HCT116 (cell line): ENCODE data around the gene ANXA10. TPM values are rescaled to one million over a fixed set of nuclear protein-coding genes. Genes with fewer than 3 reads are reported as not detected.

Experiments
- ATAC-seq: fragments of 200-7000 bp; cut with Tn5 transposase; 2 replicates; pipeline ENCODE4 v1.9.1; 2020; ENCODE audit warnings: mild to moderate bottlenecking, moderate library complexity
- BruUV-seq: library from RNA; stranded (reverse); fragments of 400-500 nt; replicated peaks from 2 replicates; lab custom pipeline; 2021; lab: Mats Ljungman, UMichigan
- CTCF ChIA-PET: fragments of 300-600 bp; sonication (Branson Sonifier 250); formaldehyde crosslinking; loops from one replicate; lab custom pipeline; 2021; ENCODE audit warnings: antibody characterized with exemption; lab: Charles Lee
- POLR2A ChIA-PET: fragments of 300-600, 350-600 bp; sonication (Branson Sonifier 250); formaldehyde crosslinking; loops from one replicate; lab custom pipeline; 2021; ENCODE audit warnings: antibody characterized with exemption; lab: Charles Lee
- RAD21 ChIA-PET, 2 experiments: fragments of 300-600 bp; sonication (Branson Sonifier 250); formaldehyde crosslinking; loops; one replicate each; lab custom pipeline; 2023; ENCODE audit warnings: low total read pairs in 2 of 2; ENCODE audit not compliant: uncharacterized antibody in 2 of 2, unreplicated experiment in 2 of 2, low non-redundant PET in 1 of 2; lab: Charles Lee
- DNase-seq: peaks from one replicate; pipeline ENCODE4 v3.0.0-alpha.2; 2010; ENCODE audit warnings: low read depth, low spot score
- H2AFZ ChIP-seq: fragments of 200-600 bp; shearing (Covaris generic), sonication (generic); 2 replicates; pipeline ENCODE4 v1.6.1; 2017; ENCODE audit warnings: low read depth, mixed run types, mixed read lengths, antibody characterized with exemption, low read length; ENCODE audit not compliant: poor library complexity, severe bottlenecking
- H3K27ac ChIP-seq: 2 replicates; pipeline ENCODE4 v1.5.1; 2012; ENCODE audit warnings: low read depth, low read length
- H3K27me3 ChIP-seq: fragments of 200-600 bp; sonication (generic); 2 replicates; pipeline ENCODE4 v1.6.1; 2016; ENCODE audit warnings: mixed run types, low read length, mixed read lengths; ENCODE audit not compliant: insufficient read depth
- H3K36me3 ChIP-seq, 2 experiments: fragments of 200-500 bp in 1 of 2; fragments of 200-600 bp in 1 of 2; sonication (Bioruptor generic) in 1 of 2; sonication (generic) in 1 of 2; 2 replicates each; pipeline versions ENCODE4 v1.5.1 to v1.6.1; 2014 to 2016; ENCODE audit warnings: low read length in 2 of 2, inconsistent platforms in 1 of 2, mixed read lengths in 1 of 2, mixed run types in 1 of 2; ENCODE audit not compliant: insufficient read depth in 2 of 2, control insufficient read depth in 1 of 2
- H3K4me1 ChIP-seq, 2 experiments: fragments of 200-600 bp in 1 of 2; sonication (generic) in 1 of 2; 2 replicates each; pipeline versions ENCODE4 v1.5.1 to v1.6.1; 2012 to 2017; ENCODE audit warnings: low read length in 2 of 2, inconsistent platforms in 1 of 2, mild to moderate bottlenecking in 1 of 2, mixed read lengths in 1 of 2, mixed run types in 1 of 2, moderate library complexity in 1 of 2; ENCODE audit not compliant: insufficient read depth in 2 of 2, control insufficient read depth in 1 of 2
- H3K4me2 ChIP-seq: fragments of 200-600 bp; sonication (generic); 2 replicates; pipeline ENCODE4 v1.6.1; 2017; ENCODE audit warnings: mixed run types, low read length, mixed read lengths
- H3K4me3 ChIP-seq, 2 experiments: fragments of 200-600 bp in 1 of 2; sonication (generic) in 1 of 2; replicated peaks in 1 of 2; 2 replicates each; pipeline ENCODE4 v1.5.1; 2011 to 2016; ENCODE audit warnings: low read length in 2 of 2, control low read depth in 1 of 2, low read depth in 1 of 2, mild to moderate bottlenecking in 1 of 2, mixed read lengths in 1 of 2, mixed run types in 1 of 2
- H3K79me2 ChIP-seq: fragments of 200-600 bp; sonication (generic); 2 replicates; pipeline ENCODE4 v1.6.1; 2017; ENCODE audit warnings: mild to moderate bottlenecking, mixed run types, low read length, moderate library complexity, mixed read lengths; ENCODE audit not compliant: insufficient read depth
- H3K9ac ChIP-seq: fragments of 200-600 bp; sonication (generic); 2 replicates; pipeline ENCODE4 v1.6.1; 2016; ENCODE audit warnings: low read length, mixed read lengths
- H3K9me2 ChIP-seq: fragments of 200-600 bp; sonication (generic), shearing (Covaris generic); 2 replicates; pipeline ENCODE4 v1.6.1; 2017; ENCODE audit warnings: mixed run types, mild to moderate bottlenecking, moderate library complexity; ENCODE audit not compliant: insufficient read depth
- H3K9me3 ChIP-seq, 2 experiments: fragments of 200-500 bp in 1 of 2; fragments of 200-600 bp in 1 of 2; sonication (Bioruptor generic) in 1 of 2; sonication (generic) in 1 of 2; 2 replicates each; pipeline ENCODE4 v1.6.1; 2014 to 2017; ENCODE audit warnings: low read length in 2 of 2, mixed read lengths in 2 of 2, inconsistent platforms in 1 of 2, low read depth in 1 of 2, mild to moderate bottlenecking in 1 of 2, mixed run types in 1 of 2, moderate library complexity in 1 of 2; ENCODE audit not compliant: control insufficient read depth in 1 of 2, insufficient read depth in 1 of 2
- H4K20me1 ChIP-seq: fragments of 200-600 bp; sonication (generic), shearing (Covaris generic); 2 replicates; pipeline ENCODE4 v1.6.1; 2017; ENCODE audit warnings: mixed run types, mild to moderate bottlenecking, moderate library complexity; ENCODE audit not compliant: insufficient read depth
- CBX3 ChIP-seq: IDR thresholded peaks from 2 replicates; pipeline ENCODE4 v1.6.1; 2012; ENCODE audit warnings: low read depth
- CEBPB ChIP-seq: IDR thresholded peaks from 2 replicates; pipeline ENCODE4 v1.6.1; 2012; ENCODE audit warnings: low read depth
- CTCF ChIP-seq, 3 experiments: fragments of 200-600 bp in 1 of 3; sonication (generic) in 1 of 3; IDR thresholded peaks in 2 of 3; conservative IDR thresholded peaks in 1 of 3; 2 replicates each; pipeline ENCODE4 v1.5.1; 2012 to 2017; ENCODE audit warnings: low read depth in 2 of 3, low read length in 2 of 3, antibody characterized with exemption in 1 of 3, borderline replicate concordance in 1 of 3, control low read depth in 1 of 3, mild to moderate bottlenecking in 1 of 3, mixed read lengths in 1 of 3, mixed run types in 1 of 3, moderate library complexity in 1 of 3; ENCODE audit not compliant: insufficient read depth in 1 of 3
- EGR1 ChIP-seq: IDR thresholded peaks from 2 replicates; pipeline ENCODE4 v1.6.1; 2012; ENCODE audit warnings: low read depth
- ELF1 ChIP-seq: IDR thresholded peaks from 2 replicates; pipeline ENCODE4 v1.6.1; 2012; ENCODE audit warnings: low read depth, borderline replicate concordance
- EZH2phosphoT487 ChIP-seq: fragments of 200-600 bp; IDR thresholded peaks from 2 replicates; pipeline ENCODE4 v1.6.1; 2018; ENCODE audit warnings: antibody characterized with exemption, borderline replicate concordance
- POLR2A ChIP-seq: IDR thresholded peaks from 2 replicates; pipeline ENCODE4 v1.7.0; 2011; ENCODE audit warnings: borderline replicate concordance; ENCODE audit not compliant: insufficient read depth, insufficient read length; ENCODE audit errors: extremely low read depth
- POLR2AphosphoS5 ChIP-seq: IDR thresholded peaks from 2 replicates; pipeline ENCODE4 v1.6.1; 2011; ENCODE audit warnings: mild to moderate bottlenecking, low read depth, low read length, moderate library complexity
- RAD21 ChIP-seq: IDR thresholded peaks from 2 replicates; pipeline ENCODE4 v1.6.1; 2012; ENCODE audit warnings: low read depth, mild to moderate bottlenecking
- REST ChIP-seq: IDR thresholded peaks from 2 replicates; pipeline ENCODE4 v1.6.1; 2012; ENCODE audit warnings: low read depth
- SP1 ChIP-seq: IDR thresholded peaks from 2 replicates; pipeline ENCODE4 v1.6.1; 2012; ENCODE audit warnings: low read depth
- SRF ChIP-seq: IDR thresholded peaks from 2 replicates; pipeline ENCODE4 v1.6.1; 2012; ENCODE audit warnings: low read depth
- TCF7L2 ChIP-seq: IDR thresholded peaks from 2 replicates; pipeline ENCODE4 v1.7.0; 2011; ENCODE audit warnings: borderline replicate concordance, inconsistent platforms; ENCODE audit not compliant: insufficient read depth, insufficient read length; ENCODE audit errors: extremely low read depth
- YY1 ChIP-seq: IDR thresholded peaks from 2 replicates; pipeline ENCODE4 v1.6.1; 2011; ENCODE audit warnings: low read length, low read depth, moderate library complexity, mild to moderate bottlenecking; ENCODE audit not compliant: insufficient replicate concordance; ENCODE audit errors: extremely low read depth
- ZBTB33 ChIP-seq: IDR thresholded peaks from 2 replicates; pipeline ENCODE4 v1.6.1; 2011; ENCODE audit warnings: mild to moderate bottlenecking, low read length, moderate library complexity; ENCODE audit not compliant: insufficient replicate concordance; ENCODE audit errors: extremely low read depth
- ZFX ChIP-seq: fragments of 450-650 bp; IDR thresholded peaks from 2 replicates; pipeline ENCODE4 v1.6.1; 2017
- ZNF274 ChIP-seq: fragments of 200-500 bp; sonication (Bioruptor generic); IDR thresholded peaks from 2 replicates; pipeline ENCODE4 v1.6.1; 2014; ENCODE audit warnings: mild to moderate bottlenecking, low read depth, low read length, inconsistent platforms
- intact Hi-C: fragments of 100-400 bp; cut with micrococcal nuclease; formaldehyde crosslinking; loops from 2 replicates; pipeline ENCODE4 v1.10.0; 2022
- total RNA-seq: library from RNA; stranded (reverse); gene quantifications from one replicate; pipeline ENCODE4 v1.2.1, GENCODE V29; 2021; ENCODE audit not compliant: unreplicated experiment

Gene ANXA10
- total RNA-seq, 1 experiment from 2014 or later, result 15.1 TPM

- BruUV-seq, result no TSS peak
These were observed 70.8 kb downstream of the ANXA10 start for GRCh38 chr4:168163106-168163505.

More at GRCh38 chr4:168163106-168163505, 70.8 kb downstream of the ANXA10 start:
- Histone ChIP-seq H3K27ac (no peak overlapping the region), H4K20me1 (no peaks in the 10 kb centered on the region), H3K79me2 (no peaks in the 10 kb centered on the region), H3K27me3 (no peaks in the 10 kb centered on the region), H3K9me2 (no peaks in the 10 kb centered on the region), H3K9ac (no peak overlapping the region), H3K9me3 (peaks cover 0 to 9% of the 10 kb centered on the region in 2 experiments; a peak in 1 of 4 replicates), H3K4me3 (no peak overlapping the region), H2AFZ (no peak overlapping the region), H3K4me1 (no peaks in the 10 kb centered on the region), H3K4me2 (no peak overlapping the region), H3K36me3 (peaks cover 0 to 3% of the 10 kb centered on the region in 2 experiments; a peak in 1 of 4 replicates)
- CTCF ChIA-PET, result no interaction called here
- no peak for DNase-seq
- TF ChIP-seq EZH2phosphoT487, result no peak
- TF ChIP-seq ZBTB33, result no peak
- TF ChIP-seq POLR2AphosphoS5, result no peak
- TF ChIP-seq REST, result no peak
- no peak for TF ChIP-seq SRF
- no peak for TF ChIP-seq TCF7L2
- no peak for TF ChIP-seq RAD21
- no peak for TF ChIP-seq SP1
- TF ChIP-seq ZFX, result no peak
- TF ChIP-seq CEBPB, result no peak
- no peak for TF ChIP-seq POLR2A
- TF ChIP-seq ZNF274, result no peak
- no peak for TF ChIP-seq CTCF (IDR thresholded peaks at IDR 0.05 in 2 of 3, conservative IDR thresholded peaks at IDR 0.05 in 1 of 3; ENCODE audit: borderline replicate concordance in 1 of 3, insufficient read depth in 1 of 3, low read depth in 2 of 3, low read length in 2 of 3)
- no peak for TF ChIP-seq EGR1
- no peak for TF ChIP-seq ELF1
- no peak for TF ChIP-seq YY1
- no peak for TF ChIP-seq CBX3
- ATAC-seq, result no peak
- POLR2A ChIA-PET, result no interaction called here
- intact Hi-C loops, result no loop called here
- RAD21 ChIA-PET, result no interaction called here
